HEK293 (cell line): Measurements from ENCODE around the gene NCF2.

Source experiments
- CTCF ChIA-PET: fragments of 350-600 bp; formaldehyde crosslinking; extraction: SDS; loops from one replicate; lab custom pipeline; 2021; ENCODE audit warnings: antibody characterized with exemption; lab: Yijun Ruan, JAX
- POLR2A ChIA-PET: fragments of 300-600 bp; formaldehyde crosslinking; extraction: SDS; loops from one replicate; lab custom pipeline; 2020; ENCODE audit warnings: antibody characterized with exemption, inconsistent platforms; lab: Yijun Ruan, JAX
- H3K27ac ChIP-seq: fragments of 200-500 bp; sonication (Bioruptor generic); 2 replicates; pipeline ENCODE4 v1.5.1; 2014; ENCODE audit warnings: low read depth, low read length, control low read depth, inconsistent platforms; ENCODE audit errors: extremely low read depth
- H3K36me3 ChIP-seq, 2 experiments: fragments of 200-500 bp in 1 of 2; sonication (Bioruptor generic) in 1 of 2; 1 replicate in 1 of 2; 2 replicates in 1 of 2; pipeline ENCODE4 v1.5.1; 2014 to 2017; ENCODE audit warnings: inconsistent platforms in 2 of 2, low read length in 2 of 2; ENCODE audit not compliant: control insufficient read depth in 2 of 2, insufficient read depth in 1 of 2
- H3K4me1 ChIP-seq: fragments of 200-500 bp; sonication (Bioruptor generic); 2 replicates; pipeline ENCODE4 v1.5.1; 2014; ENCODE audit warnings: mild to moderate bottlenecking, low read length, inconsistent platforms; ENCODE audit not compliant: control insufficient read depth, insufficient read depth
- H3K4me3 ChIP-seq: 2 replicates; pipeline ENCODE4 v1.5.1; 2011; ENCODE audit warnings: low read depth, mild to moderate bottlenecking, control low read depth, low read length, moderate library complexity
- H3K9me3 ChIP-seq: fragments of 200-500 bp; sonication (Bioruptor generic); 2 replicates; pipeline ENCODE4 v1.5.1; 2014; ENCODE audit warnings: low read depth, low read length, inconsistent platforms; ENCODE audit not compliant: control insufficient read depth, insufficient read depth
- AEBP2 ChIP-seq: fragments of 450-650 bp; formaldehyde crosslinking; IDR thresholded peaks from 2 replicates; pipeline ENCODE4 v1.5.1; 2016; ENCODE audit warnings: missing biosample characterization, missing genetic modification characterization, borderline replicate concordance
- GLI2 ChIP-seq: fragments of 450-650 bp; formaldehyde crosslinking; IDR thresholded peaks from 2 replicates; pipeline ENCODE4; 2017; ENCODE audit warnings: missing biosample characterization, missing genetic modification characterization, low read depth, borderline replicate concordance
- GLIS2 ChIP-seq: fragments of 450-650 bp; formaldehyde crosslinking; IDR thresholded peaks from 2 replicates; pipeline ENCODE4 v1.5.1; 2016; ENCODE audit warnings: missing biosample characterization, missing genetic modification characterization
- KLF10 ChIP-seq: fragments of 450-650 bp; IDR thresholded peaks from 2 replicates; pipeline ENCODE4 v1.5.1; 2018; ENCODE audit warnings: missing biosample characterization, mild to moderate bottlenecking, missing genetic modification characterization
- PRDM1 ChIP-seq: fragments of 450-650 bp; formaldehyde crosslinking; IDR thresholded peaks from 2 replicates; pipeline ENCODE4; 2016; ENCODE audit warnings: missing biosample characterization, missing genetic modification characterization
- PRDM2 ChIP-seq: fragments of 450-650 bp; formaldehyde crosslinking; IDR thresholded peaks from 2 replicates; pipeline ENCODE4 v1.5.1; 2016; ENCODE audit warnings: missing biosample characterization, missing genetic modification characterization, borderline replicate concordance
- SCRT2 ChIP-seq: fragments of 450-650 bp; formaldehyde crosslinking; IDR thresholded peaks from 2 replicates; pipeline ENCODE4 v1.5.1; 2016; ENCODE audit warnings: missing biosample characterization, missing genetic modification characterization
- ZBTB17 ChIP-seq: fragments of 450-650 bp; formaldehyde crosslinking; IDR thresholded peaks from 2 replicates; pipeline ENCODE4 v1.5.1; 2016; ENCODE audit warnings: missing biosample characterization, missing genetic modification characterization
- ZNF10 ChIP-seq: fragments of 450-650 bp; formaldehyde crosslinking; IDR thresholded peaks from 2 replicates; pipeline ENCODE4 v1.5.1; 2017; ENCODE audit warnings: missing biosample characterization, missing genetic modification characterization
- ZNF155 ChIP-seq: fragments of 450-650 bp; formaldehyde crosslinking; IDR thresholded peaks from 2 replicates; pipeline ENCODE4 v1.5.1; 2016; ENCODE audit warnings: missing biosample characterization, missing genetic modification characterization
- ZNF16 ChIP-seq: fragments of 450-650 bp; formaldehyde crosslinking; IDR thresholded peaks from 2 replicates; pipeline ENCODE4 v1.5.1; 2016; ENCODE audit warnings: low read depth, missing biosample characterization, missing genetic modification characterization
- ZNF362 ChIP-seq: fragments of 450-650 bp; formaldehyde crosslinking; IDR thresholded peaks from 2 replicates; pipeline ENCODE4 v1.5.1; 2016; ENCODE audit warnings: missing biosample characterization, missing genetic modification characterization
- ZNF391 ChIP-seq: fragments of 450-650 bp; formaldehyde crosslinking; IDR thresholded peaks from 2 replicates; pipeline ENCODE4 v1.5.1; 2016; ENCODE audit warnings: low read depth, missing biosample characterization, missing genetic modification characterization, borderline replicate concordance
- ZNF426 ChIP-seq: fragments of 450-650 bp; formaldehyde crosslinking; IDR thresholded peaks from 2 replicates; pipeline ENCODE4 v1.5.1; 2017; ENCODE audit warnings: missing biosample characterization, missing genetic modification characterization, mild to moderate bottlenecking, inconsistent platforms, moderate library complexity
- ZNF596 ChIP-seq: fragments of 450-650 bp; IDR thresholded peaks from 2 replicates; pipeline ENCODE4 v1.5.0; 2018; ENCODE audit warnings: missing biosample characterization, mild to moderate bottlenecking, missing genetic modification characterization, moderate library complexity
- ZNF654 ChIP-seq: fragments of 450-650 bp; formaldehyde crosslinking; IDR thresholded peaks from 2 replicates; pipeline ENCODE4 v1.5.1; 2016; ENCODE audit warnings: low read depth, missing biosample characterization, missing genetic modification characterization
- ZNF658 ChIP-seq: fragments of 450-650 bp; formaldehyde crosslinking; IDR thresholded peaks from 2 replicates; pipeline ENCODE4; 2016; ENCODE audit warnings: missing biosample characterization, missing genetic modification characterization
- ZNF704 ChIP-seq: fragments of 450-650 bp; formaldehyde crosslinking; IDR thresholded peaks from 2 replicates; pipeline ENCODE4 v1.5.1; 2016; ENCODE audit warnings: missing biosample characterization, missing genetic modification characterization
- ZNF791 ChIP-seq: fragments of 450-650 bp; formaldehyde crosslinking; IDR thresholded peaks from 2 replicates; pipeline ENCODE4 v1.5.1; 2016; ENCODE audit warnings: missing biosample characterization, missing genetic modification characterization
- ZXDB ChIP-seq: fragments of 450-650 bp; formaldehyde crosslinking; IDR thresholded peaks from 2 replicates; pipeline ENCODE4 v1.5.1; 2016; ENCODE audit warnings: missing biosample characterization, missing genetic modification characterization

The NCF2 gene

GRCh38 chr1:183528577-183528976 lies 61.7 kb downstream of the NCF2 start (continued):
- no peak for TF ChIP-seq ZNF596
- TF ChIP-seq ZNF155 (tag by site-specific recombination), result no peak

- H3K36me3 ChIP-seq, result peaks cover 12 to 36% of the 10 kb centered on the region in 2 experiments; a peak in 2 of 3 replicates
- no peaks in the 10 kb centered on the region for H3K9me3 ChIP-seq
- CTCF ChIA-PET, result interaction anchor here (0.6 kb wide), 1 partner anchor 213 kb away, joined by 3 read pairs; no protein-coding TSS in a partner anchor
- H3K27ac ChIP-seq, result no peak overlapping the region
- H3K4me1 ChIP-seq, result no peaks in the 10 kb centered on the region
- no peak overlapping the region for H3K4me3 ChIP-seq
- POLR2A ChIA-PET, result no interaction called here
- TF ChIP-seq PRDM1 (tag by site-specific recombination), result no peak
Measured at GRCh38 chr1:183522104-183522503, 68.2 kb downstream of the NCF2 start.

- POLR2A ChIA-PET, result no interaction called here
- Histone ChIP-seq H3K4me3 (no peak overlapping the region), H3K36me3 (peaks cover 12 to 29% of the 10 kb centered on the region in 2 experiments; a peak in 2 of 3 replicates)
- TF ChIP-seq ZNF791 (tag by site-specific recombination) (no peak), ZNF658 (tag by site-specific recombination) (no peak), ZNF10 (tag by site-specific recombination) (no peak), PRDM2 (tag by site-specific recombination) (no peak), ZBTB17 (no peak), ZNF16 (tag by site-specific recombination) (no peak), SCRT2 (no peak), GLI2 (tag by site-specific recombination) (no peak), AEBP2 (tag by site-specific recombination) (no peak), ZNF362 (tag by site-specific recombination) (no peak), ZXDB (tag by site-specific recombination) (no peak), ZNF704 (no peak), ZNF426 (no peak), ZNF654 (no peak), ZNF391 (no peak), GLIS2 (tag by site-specific recombination) (no peak), KLF10 (tag by site-specific recombination) (no peak)
- TF ChIP-seq, all 188 proteins: peak for 0
- CTCF ChIA-PET, result no interaction called here
- peaks cover under 1% of the 10 kb centered on the region; the same call in 1 of the 2 replicates for H3K4me1 ChIP-seq
- no peaks in the 10 kb centered on the region for H3K9me3 ChIP-seq
- H3K27ac ChIP-seq, result no peak overlapping the region
Measured at GRCh38 chr1:183520379-183520778, 69.9 kb downstream of the NCF2 start.
